GM19397 (cell line): Measurements from ENCODE around the gene GNB1L.
"Not testable (repeated sequence)": the region's sequence is repeated elsewhere in the genome, so short reads cannot be mapped to it uniquely, and the experiment has no call there.

ENCODE experiments used
- ATAC-seq: cut with Tn5 transposase; IDR thresholded peaks from one replicate; pipeline ENCODE4 v1.9.1; 2021; ENCODE audit warnings: mild to moderate bottlenecking, moderate library complexity; ENCODE audit not compliant: unreplicated experiment

The GNB1L gene

GRCh38 chr22:19846620-19847344 lies 7.9 kb downstream of the GNB1L start:
- no peak for ATAC-seq

GRCh38 chr22:19845054-19845722 lies 9.5 kb downstream of the GNB1L start:
- ATAC-seq: no peak

- no peak for ATAC-seq
These were observed 10.2 kb downstream of the GNB1L start for GRCh38 chr22:19844377-19845053.

- ATAC-seq: no peak
These were observed 10.8 kb downstream of the GNB1L start for GRCh38 chr22:19843857-19844376.

GRCh38 chr22:19843107-19843856 lies 11.4 kb downstream of the GNB1L start:
- ATAC-seq: no peak

- no peak for ATAC-seq
These were observed 12.1 kb downstream of the GNB1L start for GRCh38 chr22:19842393-19843106.

GRCh38 chr22:19841641-19842392 lies 12.9 kb downstream of the GNB1L start:
- ATAC-seq: no peak

- ATAC-seq: no peak
These were observed 13.6 kb downstream of the GNB1L start for GRCh38 chr22:19840955-19841640.

- no peak for ATAC-seq
These were observed 14.6 kb downstream of the GNB1L start for GRCh38 chr22:19840059-19840458.

GRCh38 chr22:19837915-19838314 lies 16.8 kb downstream of the GNB1L start:
- ATAC-seq: no peak

- ATAC-seq: no peak
These were observed 18.2 kb downstream of the GNB1L start for GRCh38 chr22:19836512-19836911.

- ATAC-seq: no peak
These were observed 20.1 kb downstream of the GNB1L start for GRCh38 chr22:19834599-19834998.

GRCh38 chr22:19833327-19833726 lies 21.3 kb downstream of the GNB1L start:
- ATAC-seq: not testable (repeated sequence)

- ATAC-seq: no peak
These were observed 22.1 kb downstream of the GNB1L start for GRCh38 chr22:19832476-19833108.

GRCh38 chr22:19831979-19832378 lies 22.7 kb downstream of the GNB1L start:
- ATAC-seq: not testable (repeated sequence)

- no peak for ATAC-seq
These were observed 23.7 kb downstream of the GNB1L start for GRCh38 chr22:19831016-19831415.

- ATAC-seq: no peak
These were observed 26.7 kb downstream of the GNB1L start for GRCh38 chr22:19828035-19828401.

GRCh38 chr22:19827341-19828034 lies 27.2 kb downstream of the GNB1L start:
- no peak for ATAC-seq
